ENCODE data around the gene SNX5.

The SNX5 gene

DNA sequence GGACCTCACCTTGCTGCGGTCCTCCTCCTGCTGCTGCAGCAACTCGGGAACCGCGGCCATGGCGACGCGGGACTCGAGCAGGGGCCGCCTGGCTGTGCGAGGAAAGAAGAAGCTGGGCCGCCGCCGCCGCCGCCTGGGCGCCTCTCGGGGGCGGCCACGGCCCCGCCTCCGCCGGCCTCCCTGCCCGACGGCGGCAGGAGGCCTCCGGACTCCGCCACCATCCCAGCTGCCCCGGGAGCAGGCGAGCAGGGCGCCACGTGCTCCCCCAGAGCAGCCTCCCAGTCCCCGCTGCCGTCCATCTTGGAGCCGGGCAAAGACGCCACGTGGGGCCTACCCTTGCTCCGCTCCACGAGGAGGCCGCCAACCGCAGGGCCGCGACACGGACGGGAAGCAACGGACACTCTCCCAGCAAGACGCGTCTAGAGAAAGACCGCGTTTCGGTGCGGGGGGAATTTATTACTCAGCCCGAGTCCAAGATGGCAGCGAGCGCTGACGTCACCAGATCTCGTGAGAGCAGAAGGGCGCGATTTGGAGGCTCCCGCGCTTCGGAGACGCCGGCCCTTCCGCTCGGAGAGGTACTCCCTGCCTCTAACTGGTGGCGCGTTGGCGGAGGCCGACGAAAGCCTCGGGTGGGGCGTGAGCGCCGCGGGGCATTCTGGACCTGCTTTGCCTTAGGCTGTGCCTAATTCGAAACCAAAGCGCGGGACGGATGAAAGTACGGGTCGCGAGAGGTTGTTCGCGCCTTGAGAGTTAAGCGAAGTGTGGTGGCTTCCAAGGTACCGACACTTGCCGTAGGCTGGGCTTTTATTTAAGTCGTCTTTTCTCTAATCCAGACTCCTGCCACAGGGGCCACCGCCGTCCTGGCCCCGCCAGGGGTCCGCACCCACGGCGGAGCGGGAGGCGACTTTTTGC lies at the start of gene SNX5, which contains the start of gene MGME1:
SNX5 (minus strand) TSS at position 429 of the 912 bp plus-strand sequence; CDS start at position 60, 369 bp downstream.
MGME1 (plus strand) TSS at position 653 of the 912 bp plus-strand sequence. CDS start 842 bp downstream, outside the sequence.
- DNase-seq = peak; percentile 99

DNA sequence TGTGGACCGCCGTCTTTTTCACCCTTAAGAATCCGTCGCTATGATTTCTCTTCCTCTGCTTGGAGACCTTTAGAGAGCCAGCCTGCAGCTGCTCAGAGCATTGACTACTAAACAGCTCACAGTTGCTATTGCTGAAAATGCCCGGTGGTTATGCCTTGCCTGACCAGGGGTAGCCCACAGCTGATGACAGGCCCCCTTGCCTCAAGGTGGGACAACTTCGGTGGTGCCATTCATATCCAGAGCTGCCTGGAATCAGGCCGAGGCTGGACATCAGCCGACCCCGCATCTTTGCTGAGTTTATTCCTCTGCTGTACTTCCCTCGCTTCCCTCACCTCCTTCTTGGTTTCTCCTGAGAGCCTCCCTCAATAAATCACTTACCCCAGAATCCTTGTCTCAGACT lies 49.5 kb upstream of the SNX5 start:
- no peak for DNase-seq

GRCh38 chr20:18016772-18017171 lies 48.2 kb upstream of the SNX5 start:
- DNase-seq = no peak

- DNase-seq = no peak
Measured at GRCh38 chr20:18014411-18014810, 45.8 kb upstream of the SNX5 start.

- no peak for DNase-seq
Measured at GRCh38 chr20:18012901-18013300, 44.3 kb upstream of the SNX5 start.

- DNase-seq = no peak
Measured at GRCh38 chr20:18011951-18012645, 43.5 kb upstream of the SNX5 start.

DNA sequence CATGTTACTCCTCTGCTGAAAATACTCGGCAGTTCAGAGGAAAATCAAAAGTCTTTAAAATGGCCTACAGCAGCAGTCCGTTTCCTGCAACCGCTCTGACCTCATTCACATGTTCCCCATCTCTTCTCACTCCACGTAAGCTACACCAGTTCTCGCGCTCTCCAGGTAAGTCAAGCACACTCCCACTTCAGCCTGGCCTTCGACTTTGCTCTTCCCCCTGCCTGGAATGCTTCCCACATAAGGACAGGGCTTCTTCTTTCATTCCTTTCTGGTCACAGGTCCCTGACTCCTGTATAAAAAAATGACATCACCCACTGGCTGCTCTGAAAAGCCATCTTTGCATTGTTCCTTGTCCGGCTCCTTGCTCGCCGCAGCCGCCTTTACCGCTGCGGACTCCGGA lies 42.9 kb upstream of the SNX5 start:
- DNase-seq = no peak

DNA sequence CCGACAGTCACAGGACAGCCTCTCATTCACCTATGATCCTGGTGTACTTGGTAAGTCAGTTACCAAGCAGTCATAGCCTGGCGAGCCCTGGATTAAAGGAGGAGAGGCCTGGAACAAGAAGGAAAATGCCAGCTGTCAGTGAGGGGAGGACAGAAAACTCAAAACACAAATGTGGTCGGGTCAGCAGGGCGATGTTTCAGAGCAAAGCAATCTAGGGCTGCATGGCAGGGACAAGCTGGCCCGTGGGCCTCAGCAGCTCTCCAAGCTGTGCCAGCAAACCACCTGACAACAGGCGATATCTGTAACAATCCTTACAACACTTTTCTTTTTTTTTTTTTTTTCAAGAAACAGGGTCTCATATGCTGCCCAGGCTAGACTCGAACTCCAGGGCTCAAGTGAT lies 40.5 kb upstream of the SNX5 start:
- no peak for DNase-seq

DNA sequence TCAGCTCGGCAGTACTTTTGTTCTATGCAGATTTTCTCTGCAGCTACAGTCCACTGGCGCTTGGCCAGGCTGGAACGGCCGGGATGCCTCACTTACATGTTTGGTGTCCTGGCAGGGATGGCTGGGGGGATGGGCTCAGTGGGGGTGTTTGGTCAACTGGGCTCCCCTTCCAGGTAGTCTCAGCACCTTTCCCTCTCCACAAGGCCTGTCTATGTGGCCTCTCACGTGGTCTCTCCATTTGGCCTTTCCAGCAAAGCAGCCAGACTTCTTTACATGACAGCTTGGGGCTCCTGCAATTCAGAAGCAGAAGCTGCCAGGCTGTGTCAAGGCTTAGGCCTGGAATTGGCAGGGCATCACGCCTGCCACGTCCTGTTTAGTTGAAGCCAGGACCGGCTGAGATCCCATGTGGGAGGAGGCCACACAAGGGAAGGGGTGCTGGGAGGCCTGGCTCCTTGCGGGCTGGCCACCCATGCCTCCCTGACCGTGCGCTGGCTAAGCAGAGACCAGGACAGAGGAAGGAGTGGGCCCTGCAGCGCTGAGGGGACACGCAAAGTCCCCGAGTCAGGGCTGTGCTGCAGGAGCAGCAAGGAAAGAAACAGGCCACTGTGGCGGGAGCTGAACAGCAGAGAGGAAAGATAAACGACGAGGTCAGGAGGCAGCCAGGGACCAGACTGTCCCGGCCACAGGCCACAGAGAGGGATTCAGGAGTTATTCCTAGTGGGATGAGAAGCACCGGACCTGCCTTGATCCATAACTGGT lies 39.1 kb upstream of the SNX5 start:
- DNase-seq = no peak

DNA sequence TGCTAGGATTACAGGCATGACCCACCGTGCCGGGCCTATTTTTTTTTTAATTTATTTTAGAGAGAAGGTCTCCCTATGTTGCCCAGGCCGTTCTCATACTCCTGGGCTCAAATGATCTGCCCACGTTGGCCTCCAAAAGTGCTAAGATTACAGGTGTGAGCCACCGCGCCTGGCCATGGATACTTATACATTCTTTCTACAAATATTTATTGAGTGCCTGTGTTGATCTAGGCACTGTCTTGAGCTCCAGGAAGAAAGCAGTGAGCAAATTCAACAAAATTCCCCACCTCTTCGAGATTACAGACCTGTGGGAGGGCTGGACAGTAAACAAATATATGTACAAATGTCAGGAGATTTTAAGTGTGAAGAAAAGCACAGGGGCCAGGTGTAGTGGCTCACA lies 38.1 kb upstream of the SNX5 start:
- DNase-seq = no peak

DNA sequence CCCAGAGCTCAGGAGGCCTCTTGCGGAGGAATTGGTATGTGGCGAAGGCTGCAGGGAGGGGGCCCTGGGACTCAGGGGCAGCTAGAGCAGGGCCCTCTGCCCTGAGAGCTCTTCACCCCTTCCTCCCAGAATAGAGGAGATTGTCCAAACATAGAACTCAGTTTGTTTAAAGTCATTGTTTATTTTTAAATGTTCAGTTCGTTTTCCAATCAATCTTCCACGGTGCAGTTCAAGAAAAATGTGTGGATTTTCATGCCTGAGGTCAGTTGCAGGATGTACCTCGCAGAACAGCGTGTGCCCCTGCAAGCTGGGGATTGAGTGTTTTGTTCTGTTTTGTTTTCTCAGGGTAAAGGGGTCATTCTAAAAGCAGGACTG lies 37.4 kb upstream of the SNX5 start:
- no peak for DNase-seq

DNA sequence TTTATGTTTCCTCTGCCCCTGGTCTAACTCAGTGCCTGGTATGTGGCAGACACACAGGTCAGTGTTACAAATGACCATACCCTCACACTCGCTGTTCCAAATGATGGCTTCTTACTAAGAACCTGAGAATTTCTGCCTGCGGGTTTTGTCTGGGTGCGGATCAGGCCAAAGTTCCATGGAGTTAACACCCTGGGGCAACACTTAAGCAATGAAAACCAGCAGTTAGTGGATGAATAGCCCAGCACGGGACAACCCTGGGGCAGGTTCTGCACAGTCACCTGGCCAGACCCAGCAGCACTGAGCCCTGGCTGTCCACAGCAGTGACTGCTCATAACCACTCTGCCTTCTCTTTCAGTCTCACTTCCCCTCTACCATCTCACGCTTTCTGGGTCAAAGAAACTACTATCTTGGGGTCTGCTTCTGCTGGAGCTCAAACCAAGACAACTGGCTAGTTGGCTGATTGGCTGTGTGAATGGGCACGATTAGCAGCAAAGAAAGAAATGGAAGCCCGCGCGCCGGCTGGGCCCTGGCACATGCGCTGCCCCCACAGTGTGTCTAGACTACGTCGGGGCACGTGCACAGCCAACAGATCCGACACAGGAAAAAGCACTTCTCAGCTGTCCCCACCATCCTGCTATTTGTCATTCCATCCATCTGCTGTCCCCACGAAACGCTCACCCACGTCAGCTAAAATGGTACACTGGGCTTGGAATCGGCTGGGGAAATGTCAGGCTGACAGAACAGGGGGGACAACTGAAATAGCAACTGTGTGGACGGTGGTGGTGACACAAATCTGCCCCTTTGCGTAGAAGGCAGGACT lies 36.8 kb upstream of the SNX5 start:
- DNase-seq = no peak

GRCh38 chr20:18004384-18005031 lies 35.9 kb upstream of the SNX5 start:
- no peak for DNase-seq

- no peak for DNase-seq
Measured at GRCh38 chr20:18003897-18004296, 35.3 kb upstream of the SNX5 start.

DNA sequence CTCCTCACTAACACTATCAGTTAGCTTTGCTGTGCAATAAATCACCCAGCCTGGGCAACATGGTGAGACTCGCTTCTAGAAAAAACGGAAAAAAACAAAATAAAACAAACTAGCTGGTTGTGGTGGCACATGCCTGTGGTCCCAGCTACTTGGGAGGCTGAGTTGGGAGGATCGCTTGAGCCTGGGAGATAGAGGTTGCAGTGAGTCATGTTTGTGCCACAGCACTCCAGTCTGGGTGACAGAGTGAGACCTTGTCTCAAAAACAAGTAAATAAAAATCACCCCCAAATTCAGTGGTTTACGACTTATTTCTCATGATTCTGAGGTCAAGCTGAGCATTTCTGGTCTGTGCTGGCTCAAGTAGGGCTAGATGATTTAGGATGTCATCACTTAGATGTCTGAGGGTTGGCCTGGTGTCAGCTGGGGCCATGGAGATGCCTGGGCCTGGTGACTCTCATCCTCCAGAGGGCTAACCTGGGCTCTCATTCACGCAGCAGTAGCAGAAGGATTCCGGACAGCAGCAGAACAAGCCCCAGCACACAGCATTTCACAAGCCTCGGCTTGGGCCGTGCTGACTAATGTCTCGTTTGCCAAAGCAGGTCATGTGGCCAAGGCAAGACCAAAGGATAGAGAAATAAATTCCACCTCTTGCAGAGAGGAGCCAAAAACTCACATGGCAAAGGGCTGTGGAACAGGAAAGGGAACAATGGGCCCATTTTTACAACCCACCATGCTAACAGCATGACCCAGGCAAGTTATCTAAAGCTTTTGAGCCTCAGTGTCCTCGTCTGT lies 32.7 kb upstream of the SNX5 start:
- no peak for DNase-seq

DNA sequence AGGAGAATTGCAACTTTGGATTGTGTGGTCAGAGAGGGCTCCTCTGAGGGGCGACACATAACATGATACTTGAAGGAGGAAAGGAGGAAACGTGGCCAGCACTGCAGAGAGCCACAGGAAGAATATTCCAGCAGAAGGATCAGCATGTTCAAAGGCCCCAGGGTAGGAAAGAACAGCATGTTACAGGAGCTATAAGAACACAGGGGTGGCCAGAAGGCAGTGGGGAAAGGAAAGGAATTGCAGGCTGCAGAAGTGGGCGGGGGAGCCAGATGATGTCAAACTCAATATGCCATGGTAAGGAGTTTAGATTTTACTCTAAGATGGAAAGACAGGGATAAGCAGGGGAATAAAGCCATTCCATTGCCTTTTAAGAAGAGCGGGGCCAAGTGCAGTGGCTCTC lies 31.0 kb upstream of the SNX5 start:
- DNase-seq = no peak

GRCh38 chr20:17998446-17998845 lies 29.9 kb upstream of the SNX5 start:
- no peak for DNase-seq

DNA sequence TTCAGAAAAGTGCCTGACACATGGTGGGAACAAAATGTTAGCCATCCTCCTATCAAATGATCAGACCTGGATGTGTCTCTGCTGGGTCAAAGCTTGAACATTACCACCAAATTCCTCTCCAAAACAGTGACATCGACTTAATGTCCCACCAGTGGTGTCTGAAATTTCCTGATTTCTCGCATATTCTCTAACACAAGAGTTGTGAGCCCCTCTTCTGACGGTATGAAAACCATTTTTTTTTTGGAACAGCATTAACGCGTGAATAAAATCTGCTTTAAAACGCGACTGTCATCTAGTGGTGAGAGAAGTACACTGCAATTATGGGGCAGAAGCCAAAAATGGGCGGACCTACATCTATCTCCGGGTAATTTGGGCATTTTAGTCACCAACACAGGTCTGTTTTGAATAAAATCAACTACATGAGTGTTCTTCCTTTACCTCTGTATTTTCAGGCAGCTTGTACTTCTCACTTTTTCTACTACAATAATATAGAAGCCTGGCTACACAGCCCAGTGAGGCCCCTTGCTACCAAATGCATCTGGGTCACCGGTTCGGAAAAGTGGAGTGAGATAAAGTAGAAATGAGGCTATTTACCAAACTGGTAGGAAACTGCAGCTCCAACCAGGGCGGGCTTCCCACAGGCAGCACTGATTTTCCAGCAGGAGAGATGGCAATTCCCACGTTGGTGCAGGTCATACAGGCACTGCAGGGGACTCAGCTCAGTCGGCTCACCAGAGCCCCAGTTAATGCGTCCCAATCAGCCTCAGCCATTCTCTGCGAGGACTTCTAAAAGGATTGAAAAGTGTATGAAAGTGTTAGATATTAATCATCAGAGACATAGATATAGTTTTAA lies 27.6 kb upstream of the SNX5 start:
- DNase-seq = peak; percentile 35

GRCh38 chr20:17993546-17993945 lies 25.0 kb upstream of the SNX5 start:
- no peak for DNase-seq
